Left ventricle myocardium inferior (tissue), 1 donor: Measurements from ENCODE around the gene PRR22. TPM values are rescaled to one million over a fixed set of nuclear protein-coding genes. Genes with fewer than 3 reads are reported as not detected.

ENCODE experiments used
- DNase-seq: peaks from one replicate; pipeline ENCODE4 v3.0.0-alpha.2; 2020
- H3K27ac ChIP-seq: fragments of 200-600 bp; replicated peaks from 2 replicates; pipeline ENCODE4 v1.8.0; 2021
- H3K27me3 ChIP-seq: fragments of 200-600 bp; 2 replicates; pipeline ENCODE4 v1.8.0; 2021; ENCODE audit warnings: low read depth
- H3K36me3 ChIP-seq: fragments of 200-600 bp; 2 replicates; pipeline ENCODE4 v1.8.0; 2021
- H3K4me1 ChIP-seq: fragments of 200-600 bp; 2 replicates; pipeline ENCODE4 v1.8.0; 2021
- H3K4me3 ChIP-seq: fragments of 200-600 bp; 2 replicates; pipeline ENCODE4 v1.8.0; 2021; ENCODE audit warnings: mild to moderate bottlenecking, moderate library complexity
- H3K9me3 ChIP-seq: fragments of 200-600 bp; replicated peaks from 2 replicates; pipeline ENCODE4 v1.8.0; 2021
- intact Hi-C: fragments of 100-400 bp; cut with micrococcal nuclease; formaldehyde crosslinking; loops from one replicate; pipeline ENCODE4 v1.11.0; 2022
- total RNA-seq: library from RNA; stranded (reverse); fragmentation: NEBNext Ultra II Directional; extraction: Animal tissue kit (Norgen Biotek cat#: 25700); gene quantifications from one replicate; pipeline ENCODE4 v1.2.1, GENCODE V29; 2021
- TF ChIP-seq, protein P1 (sequence below): fragments of 200-600 bp; IDR thresholded peaks from 2 replicates; pipeline ENCODE4 v1.8.0; 2021; ENCODE audit warnings: antibody characterized with exemption, mild to moderate bottlenecking, borderline replicate concordance
- donor health status: DM: no; HTN: yes; CAD: no; lungs with severe emphysema.

The PRR22 gene
- total RNA-seq, 1 donor from 2014 or later, result 1.1 TPM

DNA sequence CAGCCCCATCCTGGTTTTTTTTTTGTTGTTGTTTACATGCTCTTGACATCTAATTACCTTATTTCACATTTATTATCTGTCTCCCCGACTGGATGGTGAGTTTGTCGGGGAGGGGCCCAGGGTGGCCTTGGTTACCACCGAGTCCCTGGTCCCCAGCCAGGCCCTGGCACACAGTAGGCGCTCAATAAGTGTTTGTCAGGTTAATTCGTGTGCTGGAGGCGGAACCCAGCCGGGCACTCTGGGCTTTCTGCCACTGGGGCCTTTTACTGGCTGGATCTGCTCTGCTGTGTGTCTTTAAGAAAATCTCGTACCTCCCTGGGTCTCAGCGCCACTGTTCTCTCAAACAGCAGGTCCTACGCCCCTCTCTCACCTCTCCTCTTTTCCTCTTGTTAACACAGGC is 24.9 kb upstream of the PRR22 start:
- DNase-seq, result no peak
- Histone ChIP-seq H3K27ac (no peak overlapping the region), H3K4me1 (peaks cover 3% of the 10 kb centered on the region), H3K36me3 (no peaks in the 10 kb centered on the region), H3K9me3 (no peaks in the 10 kb centered on the region), H3K27me3 (peaks cover 18% of the 10 kb centered on the region), H3K4me3 (no peak overlapping the region)
- TF ChIP-seq, protein P1, sequence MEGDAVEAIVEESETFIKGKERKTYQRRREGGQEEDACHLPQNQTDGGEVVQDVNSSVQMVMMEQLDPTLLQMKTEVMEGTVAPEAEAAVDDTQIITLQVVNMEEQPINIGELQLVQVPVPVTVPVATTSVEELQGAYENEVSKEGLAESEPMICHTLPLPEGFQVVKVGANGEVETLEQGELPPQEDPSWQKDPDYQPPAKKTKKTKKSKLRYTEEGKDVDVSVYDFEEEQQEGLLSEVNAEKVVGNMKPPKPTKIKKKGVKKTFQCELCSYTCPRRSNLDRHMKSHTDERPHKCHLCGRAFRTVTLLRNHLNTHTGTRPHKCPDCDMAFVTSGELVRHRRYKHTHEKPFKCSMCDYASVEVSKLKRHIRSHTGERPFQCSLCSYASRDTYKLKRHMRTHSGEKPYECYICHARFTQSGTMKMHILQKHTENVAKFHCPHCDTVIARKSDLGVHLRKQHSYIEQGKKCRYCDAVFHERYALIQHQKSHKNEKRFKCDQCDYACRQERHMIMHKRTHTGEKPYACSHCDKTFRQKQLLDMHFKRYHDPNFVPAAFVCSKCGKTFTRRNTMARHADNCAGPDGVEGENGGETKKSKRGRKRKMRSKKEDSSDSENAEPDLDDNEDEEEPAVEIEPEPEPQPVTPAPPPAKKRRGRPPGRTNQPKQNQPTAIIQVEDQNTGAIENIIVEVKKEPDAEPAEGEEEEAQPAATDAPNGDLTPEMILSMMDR, result no peak
- intact Hi-C loops, result no loop called here

DNA sequence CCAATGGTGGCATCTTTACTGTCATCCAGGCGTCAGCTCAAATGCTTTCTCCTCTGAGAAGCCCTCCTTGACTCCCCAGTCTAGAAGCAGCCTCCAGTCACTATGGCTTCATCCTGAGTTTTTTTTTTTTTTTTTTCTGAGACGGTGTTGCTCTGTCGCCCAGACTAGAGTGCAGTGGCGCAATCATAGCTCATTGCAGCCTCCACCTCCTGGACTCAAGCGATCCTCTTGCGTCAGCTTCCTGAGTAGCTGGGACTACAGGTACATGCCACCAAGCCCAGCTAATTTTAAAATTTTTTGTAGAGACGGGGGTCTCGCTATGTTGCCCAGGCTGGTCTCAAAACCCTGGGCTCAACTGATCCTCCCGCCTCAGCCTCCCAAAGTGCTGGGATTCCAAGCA is 24.5 kb upstream of the PRR22 start:
- Histone ChIP-seq H3K27me3 (peaks cover 18% of the 10 kb centered on the region), H3K27ac (no peak overlapping the region), H3K4me1 (peaks cover 5% of the 10 kb centered on the region), H3K9me3 (no peaks in the 10 kb centered on the region), H3K4me3 (no peak overlapping the region), H3K36me3 (no peaks in the 10 kb centered on the region)
- intact Hi-C loops, result no loop called here
- TF ChIP-seq, protein P1, result no peak
- DNase-seq, result no peak

DNA sequence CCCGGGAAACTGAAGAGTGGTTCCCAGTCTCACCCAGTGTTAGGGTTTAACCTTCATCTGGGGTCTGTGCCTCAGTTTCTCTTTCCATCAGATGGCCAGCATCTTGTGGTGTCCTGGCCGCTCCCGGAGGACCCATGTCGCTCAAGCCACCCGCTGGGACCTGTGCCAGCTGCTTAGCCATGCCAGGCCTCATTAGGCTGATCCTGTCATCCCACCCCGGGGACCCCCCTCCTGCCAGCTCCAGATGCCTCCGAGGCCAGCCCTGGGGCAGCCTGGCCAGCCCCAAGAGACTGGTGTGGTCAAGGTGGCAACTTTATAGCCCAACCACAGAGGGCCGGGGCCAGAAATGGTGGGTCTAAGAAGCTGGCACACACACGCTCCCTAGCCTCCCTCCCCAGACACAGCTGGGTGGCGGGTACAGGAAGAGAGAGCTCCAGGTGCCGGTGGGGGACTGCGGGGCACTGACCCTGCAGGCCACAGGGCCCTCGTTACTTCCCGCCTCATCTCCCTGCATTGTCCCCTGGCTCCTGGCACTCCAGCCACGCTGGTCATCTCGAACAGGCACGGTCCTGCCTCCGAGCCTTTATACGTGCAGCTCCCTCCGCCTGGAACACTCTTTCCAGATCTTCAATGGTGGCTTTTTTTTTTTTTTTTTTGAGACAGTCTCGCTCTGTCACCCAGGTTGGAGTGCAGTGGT is 23.7 kb upstream of the PRR22 start:
- no peak for DNase-seq
- Histone ChIP-seq H3K4me3 (no peak overlapping the region), H3K27ac (no peak overlapping the region), H3K4me1 (peaks cover 12% of the 10 kb centered on the region), H3K27me3 (peaks cover 23% of the 10 kb centered on the region), H3K9me3 (no peaks in the 10 kb centered on the region), H3K36me3 (no peaks in the 10 kb centered on the region)
- TF ChIP-seq, protein P1, result no peak
- intact Hi-C loops, result no loop called here

DNA sequence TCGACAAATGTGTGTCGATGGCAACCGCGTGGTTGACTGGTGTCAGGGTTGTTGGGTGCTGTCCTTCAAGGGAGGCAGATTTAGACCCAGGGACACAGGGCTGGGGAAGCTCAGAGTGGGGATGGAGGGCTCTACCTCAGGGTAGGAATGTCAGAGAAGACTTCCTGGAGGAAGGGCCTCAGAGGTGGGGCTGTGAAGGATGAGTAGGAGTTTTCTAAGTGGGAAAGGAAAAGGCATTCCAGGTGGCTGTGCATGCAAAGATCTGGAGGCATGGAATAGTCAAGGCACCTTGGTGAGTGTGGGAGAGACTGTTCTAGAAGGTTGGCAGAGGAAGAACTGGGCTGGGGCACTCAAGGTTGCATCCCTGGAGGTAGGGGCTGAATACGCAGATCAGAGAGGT is 22.4 kb upstream of the PRR22 start:
- H3K4me3 ChIP-seq, result no peak overlapping the region
- no peak overlapping the region for H3K27ac ChIP-seq
- no peaks in the 10 kb centered on the region for H3K9me3 ChIP-seq
- no peaks in the 10 kb centered on the region for H3K36me3 ChIP-seq
- TF ChIP-seq, protein P1, result no peak
- no peak for DNase-seq
- peaks cover 37% of the 10 kb centered on the region for H3K27me3 ChIP-seq
- peaks cover 16% of the 10 kb centered on the region for H3K4me1 ChIP-seq
- intact Hi-C loops, result no loop called here

DNA sequence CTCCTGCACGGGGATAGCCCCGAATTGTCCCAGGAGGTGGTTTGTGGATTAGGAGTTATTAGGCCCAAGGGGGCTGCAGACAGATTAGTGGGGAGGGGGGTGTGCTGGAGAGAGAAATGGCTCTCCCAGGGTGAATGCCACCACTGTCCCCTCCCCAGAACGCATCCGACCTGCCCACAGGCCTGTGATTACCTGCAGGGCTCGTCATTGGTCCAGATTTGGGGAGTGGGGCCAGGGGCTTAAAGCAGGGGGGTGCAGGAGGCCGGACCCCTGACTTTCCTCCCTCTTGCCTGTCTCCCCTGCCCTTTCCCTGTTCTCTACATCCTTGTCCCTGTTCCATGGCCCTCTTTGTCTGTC is 21.6 kb upstream of the PRR22 start:
- H3K27me3 ChIP-seq, result peaks cover 45% of the 10 kb centered on the region
- peaks cover 18% of the 10 kb centered on the region for H3K4me1 ChIP-seq
- H3K36me3 ChIP-seq, result no peaks in the 10 kb centered on the region
- no peaks in the 10 kb centered on the region for H3K9me3 ChIP-seq
- H3K27ac ChIP-seq, result no peak overlapping the region
- TF ChIP-seq, protein P1, result no peak
- DNase-seq, result no peak
- peak overlapping the region; percentile 65 for H3K4me3 ChIP-seq
- intact Hi-C loops, result no loop called here
